GM19372 (cell line): ENCODE data around the gene KHNYN.
A peak's percentile ranks its signal among the peaks of the same experiment; 100 is the strongest.
"Not testable (repeated sequence)": the region's sequence is repeated elsewhere in the genome, so short reads cannot be mapped to it uniquely, and the experiment has no call there.

Source experiments
- ATAC-seq: cut with Tn5 transposase; IDR thresholded peaks from one replicate; pipeline ENCODE4 v1.9.1; 2021; ENCODE audit warnings: mild to moderate bottlenecking, low read depth, moderate library complexity; ENCODE audit not compliant: unreplicated experiment

The KHNYN gene

GRCh38 chr14:24429395-24430142, at the start of gene KHNYN, which contains the start of gene CBLN3:
KHNYN (plus strand) TSS chr14:24429954; CDS start chr14:24430731, 777 bp downstream.
CBLN3 (minus strand) TSS chr14:24429668; CDS start chr14:24429054, 614 bp downstream.
- peak; percentile 75 for ATAC-seq

GRCh38 chr14:24381363-24382063, 48.2 kb upstream of the KHNYN start:
- ATAC-seq: no peak

- ATAC-seq: no peak
Measured at GRCh38 chr14:24382064-24382371, 47.7 kb upstream of the KHNYN start.

DNA sequence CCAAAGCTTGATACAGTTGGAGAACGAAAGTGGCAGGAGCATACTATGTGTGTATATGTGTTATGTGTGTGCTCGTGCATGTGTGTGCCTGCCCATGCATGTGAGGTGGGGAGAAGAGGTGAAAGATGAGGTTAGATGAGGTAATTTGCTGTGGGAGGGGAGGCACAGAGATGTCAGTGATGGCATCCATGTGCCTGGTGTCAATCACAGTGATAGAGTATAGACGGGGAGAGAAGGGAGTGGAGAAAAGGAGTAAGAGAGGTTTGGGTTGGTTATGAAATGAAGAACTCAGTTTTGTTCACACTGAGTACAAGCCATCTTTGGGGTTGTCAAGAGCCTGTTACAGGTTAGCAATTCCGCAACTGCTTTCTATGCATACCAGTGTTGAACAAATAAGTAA, 45.6 kb upstream of the KHNYN start:
- no peak for ATAC-seq

GRCh38 chr14:24385524-24385923, 44.2 kb upstream of the KHNYN start:
- ATAC-seq: no peak

DNA sequence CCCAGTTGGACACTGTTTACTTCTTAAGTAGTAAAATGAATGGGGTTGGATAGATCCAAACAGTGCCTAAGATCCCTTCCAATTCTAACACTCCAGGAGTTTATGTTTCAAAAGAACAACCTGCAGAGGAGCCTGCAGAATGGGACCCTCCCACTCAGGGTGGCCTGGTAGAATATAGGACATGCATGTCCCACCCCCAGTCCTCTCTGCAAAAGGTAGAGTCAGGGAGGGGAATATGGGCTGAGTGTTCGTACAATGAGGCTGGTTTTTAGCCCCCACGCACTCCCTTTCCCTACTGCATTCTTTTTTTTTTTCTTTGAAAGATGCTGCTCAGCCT, 42.8 kb upstream of the KHNYN start:
- ATAC-seq: no peak

- ATAC-seq: not testable (repeated sequence)
Measured at GRCh38 chr14:24387579-24387978, 42.2 kb upstream of the KHNYN start.

DNA sequence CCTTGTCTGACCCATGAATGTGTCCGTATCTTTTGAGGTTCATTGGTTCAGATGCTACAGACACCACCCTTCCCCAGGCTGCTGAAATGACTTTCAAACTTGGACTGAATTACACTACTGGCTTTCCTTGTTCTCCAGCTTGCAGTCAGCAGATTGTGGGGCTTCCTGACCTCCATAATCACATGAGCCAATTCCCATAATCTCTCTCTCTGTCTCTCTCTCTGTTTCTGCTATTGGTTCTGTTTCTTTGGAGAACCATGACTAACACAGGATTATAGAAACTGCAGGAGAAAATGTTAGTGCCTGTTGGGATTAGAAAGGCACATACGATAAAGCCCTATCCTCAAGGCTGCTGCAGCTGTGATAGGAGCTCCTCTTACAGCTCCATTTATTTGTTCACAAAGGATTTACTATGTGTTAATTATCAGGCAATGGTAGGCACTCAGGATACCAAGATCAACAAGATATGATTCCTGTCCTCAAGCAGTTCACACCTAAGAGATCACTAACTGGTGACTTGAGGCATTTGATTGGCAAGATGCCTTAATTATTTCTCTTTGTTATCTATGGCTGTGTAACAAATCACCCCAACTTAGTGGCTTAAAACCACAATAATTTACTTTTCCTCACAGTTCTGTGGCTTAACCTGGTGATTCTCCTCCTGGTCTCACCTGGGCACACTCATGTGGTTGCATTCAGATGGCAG, 41.1 kb upstream of the KHNYN start:
- ATAC-seq: no peak

GRCh38 chr14:24389226-24389848, 40.4 kb upstream of the KHNYN start:
- ATAC-seq: no peak

GRCh38 chr14:24390701-24391468, 38.9 kb upstream of the KHNYN start:
- ATAC-seq: no peak

DNA sequence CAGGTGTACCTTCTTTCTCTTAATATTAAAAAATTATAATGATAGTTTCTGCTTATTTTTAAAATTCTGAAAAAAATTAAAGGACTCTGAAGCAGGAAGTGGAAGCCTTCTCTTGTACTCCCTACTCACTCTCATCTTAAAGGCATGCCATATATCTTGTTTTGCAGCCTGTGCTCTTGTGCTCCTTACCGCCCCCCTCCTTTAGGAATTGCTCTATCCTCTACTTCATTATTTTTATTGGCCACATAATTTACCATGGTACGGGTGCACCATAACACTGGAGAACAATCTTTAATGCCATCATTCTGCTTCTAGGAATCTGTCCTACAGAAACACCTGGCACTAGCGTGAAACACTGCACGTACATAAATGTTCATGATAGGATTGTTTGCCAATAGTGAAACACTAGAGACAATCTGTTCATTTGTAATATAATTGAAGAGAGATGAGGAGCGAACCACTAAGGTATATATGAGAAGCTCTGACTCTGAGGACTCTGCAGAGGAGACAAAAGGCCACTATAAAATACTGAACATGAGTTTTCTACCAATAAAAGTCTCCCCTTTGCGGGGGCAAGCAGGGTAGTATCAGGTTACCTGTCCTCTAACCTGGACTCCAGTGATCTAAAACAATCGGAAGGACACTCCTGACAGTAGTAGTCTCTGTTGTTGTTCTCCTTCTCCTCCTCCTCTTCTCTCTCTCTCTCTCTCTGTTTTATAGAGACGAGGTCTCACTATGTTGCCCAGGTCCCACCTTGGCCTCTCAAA, 37.2 kb upstream of the KHNYN start:
- ATAC-seq: no peak

- no peak for ATAC-seq
Measured at GRCh38 chr14:24394275-24394674, 35.5 kb upstream of the KHNYN start.

GRCh38 chr14:24395609-24396582, 33.9 kb upstream of the KHNYN start:
- ATAC-seq: no peak

DNA sequence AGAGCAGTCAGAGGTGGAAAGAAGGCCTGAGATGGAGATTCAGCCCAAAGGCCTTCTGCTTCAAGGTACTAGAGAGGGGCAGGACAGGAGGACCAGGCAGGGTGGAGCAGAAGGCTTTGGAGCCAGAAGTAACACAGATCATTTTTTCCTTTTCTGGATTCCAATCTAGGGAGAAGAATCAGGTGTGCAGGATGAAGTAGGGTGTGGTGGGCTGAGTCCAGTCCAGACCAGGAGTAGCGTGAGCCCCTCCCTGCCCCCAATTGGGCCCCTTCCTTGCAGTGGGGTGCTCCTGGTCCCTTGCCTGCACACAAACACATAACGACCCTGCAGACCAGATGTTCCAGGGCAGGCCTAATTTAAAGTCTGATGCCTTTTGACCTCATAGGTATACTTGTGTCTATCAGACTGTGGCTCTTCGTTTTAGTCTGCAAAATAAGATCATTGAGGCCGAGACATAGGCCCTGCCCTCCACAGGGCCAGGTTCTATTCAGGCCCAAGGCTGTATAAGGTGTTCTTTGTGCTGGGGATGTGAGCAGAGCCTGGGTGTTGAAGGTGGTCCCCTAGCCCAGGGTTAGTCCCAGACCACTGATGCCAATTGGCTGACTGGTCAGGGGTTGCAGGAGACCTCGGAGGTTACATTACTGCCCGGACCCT, 32.0 kb upstream of the KHNYN start:
- no peak for ATAC-seq

DNA sequence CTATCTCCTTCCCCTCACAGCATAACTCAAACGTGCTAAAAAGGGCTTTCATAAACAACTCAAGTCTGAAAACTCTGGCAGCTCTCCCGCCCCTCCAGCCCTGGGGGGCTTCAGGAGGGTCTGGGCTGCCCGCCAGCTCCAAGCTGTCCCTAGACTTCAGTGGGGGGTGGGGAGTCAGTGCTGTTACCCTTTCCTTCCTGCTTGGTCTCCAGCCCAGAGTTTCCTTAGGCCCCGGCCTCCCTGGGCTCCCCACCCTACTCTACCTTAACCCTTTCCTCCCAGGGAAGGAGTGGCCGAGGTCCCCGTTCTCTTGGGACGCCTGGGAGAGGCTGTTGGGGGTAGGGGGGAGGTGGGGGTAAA, 31.5 kb upstream of the KHNYN start:
- no peak for ATAC-seq

GRCh38 chr14:24398653-24399446, 30.9 kb upstream of the KHNYN start, which contains the start of gene NYNRIN:
NYNRIN (plus strand) TSS chr14:24399003; CDS start chr14:24399247, 244 bp downstream.
- ATAC-seq: no peak

GRCh38 chr14:24399447-24399822, 30.3 kb upstream of the KHNYN start:
- no peak for ATAC-seq
